K562 (cell line): Measurements from ENCODE around the gene RSPH9.

Source experiments
- BACH1 ChIP-seq: fragments of 200-800 bp; sonication (Bioruptor generic); IDR thresholded peaks from 2 replicates; pipeline ENCODE4 v1.6.1; 2016; ENCODE audit warnings: missing genetic modification characterization, missing compliant biosample characterization
- BHLHE40 ChIP-seq: IDR thresholded peaks from 2 replicates; pipeline ENCODE4 v1.6.1; 2011; ENCODE audit warnings: low read length, improper control_type of control experiment
- E2F1 ChIP-seq: sonication (generic); formaldehyde crosslinking; IDR thresholded peaks from 2 replicates; pipeline ENCODE4 v1.8.1; 2023; ENCODE audit warnings: mild to moderate bottlenecking, missing genetic modification reagents, moderate library complexity
- NFE2L1 ChIP-seq: fragments of 450-650 bp; IDR thresholded peaks from 2 replicates; pipeline ENCODE4 v1.6.1; 2016; ENCODE audit warnings: missing genetic modification characterization, low read depth, mild to moderate bottlenecking, missing compliant biosample characterization, moderate library complexity, borderline replicate concordance
- POLR2A ChIP-seq: fragments of 450-650 bp; conservative IDR thresholded peaks from 2 replicates; pipeline ENCODE4 v1.6.1; 2016
- RBM15 ChIP-seq: fragments of 200-400 bp; formaldehyde crosslinking; IDR thresholded peaks from 2 replicates; pipeline ENCODE4 v1.6.1; 2018; ENCODE audit warnings: mild to moderate bottlenecking, low read length, moderate library complexity; ENCODE audit not compliant: insufficient read depth
- SMAD1 ChIP-seq: fragments of 150-350 bp; IDR thresholded peaks from 2 replicates; pipeline ENCODE4 v1.6.1; 2014; ENCODE audit warnings: low read length, low read depth; ENCODE audit not compliant: partially characterized antibody
- TCF7 ChIP-seq: sonication (generic); IDR thresholded peaks from 2 replicates; pipeline ENCODE4 v1.6.1; 2016; ENCODE audit warnings: antibody characterized with exemption, borderline replicate concordance
- UBTF ChIP-seq, 2 experiments: IDR thresholded peaks; 2 replicates each; pipeline ENCODE4 v1.6.1; 2012; ENCODE audit warnings: improper control_type of control experiment in 2 of 2, low read depth in 2 of 2, low read length in 2 of 2, borderline replicate concordance in 1 of 2
- ZNF24 ChIP-seq: fragments of 450-650 bp; IDR thresholded peaks from 2 replicates; pipeline ENCODE4 v1.6.1; 2016
- ZNF561 ChIP-seq: fragments of 450-650 bp; formaldehyde crosslinking; conservative IDR thresholded peaks from 2 replicates; pipeline ENCODE4 v1.4.0; 2020; ENCODE audit warnings: mild to moderate bottlenecking, moderate library complexity
- TF ChIP-seq, protein P1 (sequence below): sonication (generic); formaldehyde crosslinking; IDR thresholded peaks from 2 replicates; pipeline ENCODE4 v1.8.1; 2022; ENCODE audit warnings: missing genetic modification reagents
- TF ChIP-seq, protein P2 (sequence below): fragments of 250-450 bp; sonication (Bioruptor Pico); IDR thresholded peaks from 2 replicates; pipeline ENCODE4 v1.8.0; 2021; ENCODE audit warnings: borderline replicate concordance, mild to moderate bottlenecking, moderate library complexity; ENCODE audit not compliant: poor library complexity, severe bottlenecking

GRCh38 chr6:43613721-43614395 lies 31.0 kb upstream of the RSPH9 start:
- TF ChIP-seq POLR2A (no peak; the same call in 1 of the 2 replicates), BHLHE40 (no peak), ZNF24 (no peak), RBM15 (no peak), SMAD1 (no peak), ZNF561 (CRISPR knock-in tag) (no peak), E2F1 (CRISPR knock-in tag) (no peak), NFE2L1 (tag) (no peak), BACH1 (no peak), UBTF (IDR thresholded peaks at IDR 0.05; ENCODE audit: borderline replicate concordance in 1 of 2, low read depth in 2 of 2, low read length in 2 of 2) (no peak), TCF7 (no peak)
- TF ChIP-seq, protein P1, sequence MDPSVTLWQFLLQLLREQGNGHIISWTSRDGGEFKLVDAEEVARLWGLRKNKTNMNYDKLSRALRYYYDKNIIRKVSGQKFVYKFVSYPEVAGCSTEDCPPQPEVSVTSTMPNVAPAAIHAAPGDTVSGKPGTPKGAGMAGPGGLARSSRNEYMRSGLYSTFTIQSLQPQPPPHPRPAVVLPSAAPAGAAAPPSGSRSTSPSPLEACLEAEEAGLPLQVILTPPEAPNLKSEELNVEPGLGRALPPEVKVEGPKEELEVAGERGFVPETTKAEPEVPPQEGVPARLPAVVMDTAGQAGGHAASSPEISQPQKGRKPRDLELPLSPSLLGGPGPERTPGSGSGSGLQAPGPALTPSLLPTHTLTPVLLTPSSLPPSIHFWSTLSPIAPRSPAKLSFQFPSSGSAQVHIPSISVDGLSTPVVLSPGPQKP (CRISPR knock-in tag) = no peak
- TF ChIP-seq, protein P2, sequence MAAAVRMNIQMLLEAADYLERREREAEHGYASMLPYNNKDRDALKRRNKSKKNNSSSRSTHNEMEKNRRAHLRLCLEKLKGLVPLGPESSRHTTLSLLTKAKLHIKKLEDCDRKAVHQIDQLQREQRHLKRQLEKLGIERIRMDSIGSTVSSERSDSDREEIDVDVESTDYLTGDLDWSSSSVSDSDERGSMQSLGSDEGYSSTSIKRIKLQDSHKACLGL (CRISPR knock-in tag) = no peak
